ENCODE data around the gene ANKRD37. TPM values are rescaled to one million over a fixed set of nuclear protein-coding genes. Genes with fewer than 3 reads are reported as not detected.

The ANKRD37 gene
- total RNA-seq, 6 donors from 2014 or later = 4.4 to 17.4 (median 10.4) TPM

DNA sequence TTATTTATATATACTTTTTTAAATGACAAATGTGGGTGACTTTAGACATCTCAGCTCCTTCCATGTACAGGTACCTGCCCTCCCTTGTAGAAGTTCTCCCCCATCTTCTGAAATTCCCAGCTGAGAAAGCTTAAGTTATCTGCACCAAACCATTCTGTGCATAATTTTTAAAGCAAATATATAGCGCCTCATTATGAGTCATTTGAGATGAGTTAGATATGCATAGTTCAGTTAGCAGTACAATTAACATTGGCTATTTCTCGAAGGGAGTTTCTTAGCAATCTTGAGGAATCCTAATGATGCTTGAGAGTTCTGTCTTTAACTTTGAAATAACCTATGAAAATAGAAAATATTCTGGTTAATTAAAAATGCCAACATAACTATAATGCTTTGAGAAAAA is 48.6 kb downstream of the ANKRD37 start:
- TF ChIP-seq POLR2AphosphoS5 (IDR thresholded peaks at IDR 0.05) (no peak), EP300 (IDR thresholded peaks at IDR 0.05) (no peak), POLR2A (IDR thresholded peaks at IDR 0.05) (no peak)
- TF ChIP-seq, protein P1, sequence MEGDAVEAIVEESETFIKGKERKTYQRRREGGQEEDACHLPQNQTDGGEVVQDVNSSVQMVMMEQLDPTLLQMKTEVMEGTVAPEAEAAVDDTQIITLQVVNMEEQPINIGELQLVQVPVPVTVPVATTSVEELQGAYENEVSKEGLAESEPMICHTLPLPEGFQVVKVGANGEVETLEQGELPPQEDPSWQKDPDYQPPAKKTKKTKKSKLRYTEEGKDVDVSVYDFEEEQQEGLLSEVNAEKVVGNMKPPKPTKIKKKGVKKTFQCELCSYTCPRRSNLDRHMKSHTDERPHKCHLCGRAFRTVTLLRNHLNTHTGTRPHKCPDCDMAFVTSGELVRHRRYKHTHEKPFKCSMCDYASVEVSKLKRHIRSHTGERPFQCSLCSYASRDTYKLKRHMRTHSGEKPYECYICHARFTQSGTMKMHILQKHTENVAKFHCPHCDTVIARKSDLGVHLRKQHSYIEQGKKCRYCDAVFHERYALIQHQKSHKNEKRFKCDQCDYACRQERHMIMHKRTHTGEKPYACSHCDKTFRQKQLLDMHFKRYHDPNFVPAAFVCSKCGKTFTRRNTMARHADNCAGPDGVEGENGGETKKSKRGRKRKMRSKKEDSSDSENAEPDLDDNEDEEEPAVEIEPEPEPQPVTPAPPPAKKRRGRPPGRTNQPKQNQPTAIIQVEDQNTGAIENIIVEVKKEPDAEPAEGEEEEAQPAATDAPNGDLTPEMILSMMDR (IDR thresholded peaks at IDR 0.05) = no peak
- 92 to 95% methylated on average over 2 of the region's 2 CpGs for WGBS, 2 donors
- Histone ChIP-seq H3K4me3 (no peak overlapping the region), H3K27ac (no peak overlapping the region), H3K36me3 (no peaks in the 10 kb centered on the region), H3K27me3 (no peaks in the 10 kb centered on the region), H3K4me1 (no peaks in the 10 kb centered on the region), H3K9me3 (no peaks in the 10 kb centered on the region)
- DNase-seq (no peak), ATAC-seq (ENCODE audit: low FRiP score in 2 of 2) (no peak)

Small RNA genes lying within 50 kb of the gene (small RNA-seq; reads per million reads assigned to genes)
- gene RF00019 = 0 reads per million in 4 donors

Other genes starting within 250 kb of the ANKRD37 start
- 10 to 100 TPM; 12.3 to 42.9 (median 24.0) TPM for gene CFAP97, start 192.8 kb upstream of the ANKRD37 start, total RNA-seq
- gene SNX25, start 187.2 kb upstream of the ANKRD37 start, total RNA-seq = 100 to 1,000 TPM in 4 of 6 donors, 10 to 100 TPM in 2; 62.9 to 178 (median 123) TPM
- 1 to 10 TPM in 4 of 6 donors, under 1 TPM in 2; 0.40 to 4.7 (median 1.3) TPM for gene LRP2BP, start 917 bp upstream of the ANKRD37 start, total RNA-seq
- 10 to 100 TPM; 14.1 to 44.0 (median 25.7) TPM for gene UFSP2, start 29.1 kb downstream of the ANKRD37 start, total RNA-seq
- under 1 TPM in 4 of 6 donors, not detected in 2; 0.15 to 0.79 (median 0.48) TPM for gene CCDC110, start 74.9 kb downstream of the ANKRD37 start, total RNA-seq
- 100 to 1,000 TPM in 1 of 6 donors, 10 to 100 TPM in 5; 15.9 to 183 (median 42.2) TPM for gene PDLIM3, start 138.7 kb downstream of the ANKRD37 start, total RNA-seq

All from upper lobe of left lung (tissue), 6 donors.